ENCODE data around the gene PEPD.

The PEPD gene

DNA sequence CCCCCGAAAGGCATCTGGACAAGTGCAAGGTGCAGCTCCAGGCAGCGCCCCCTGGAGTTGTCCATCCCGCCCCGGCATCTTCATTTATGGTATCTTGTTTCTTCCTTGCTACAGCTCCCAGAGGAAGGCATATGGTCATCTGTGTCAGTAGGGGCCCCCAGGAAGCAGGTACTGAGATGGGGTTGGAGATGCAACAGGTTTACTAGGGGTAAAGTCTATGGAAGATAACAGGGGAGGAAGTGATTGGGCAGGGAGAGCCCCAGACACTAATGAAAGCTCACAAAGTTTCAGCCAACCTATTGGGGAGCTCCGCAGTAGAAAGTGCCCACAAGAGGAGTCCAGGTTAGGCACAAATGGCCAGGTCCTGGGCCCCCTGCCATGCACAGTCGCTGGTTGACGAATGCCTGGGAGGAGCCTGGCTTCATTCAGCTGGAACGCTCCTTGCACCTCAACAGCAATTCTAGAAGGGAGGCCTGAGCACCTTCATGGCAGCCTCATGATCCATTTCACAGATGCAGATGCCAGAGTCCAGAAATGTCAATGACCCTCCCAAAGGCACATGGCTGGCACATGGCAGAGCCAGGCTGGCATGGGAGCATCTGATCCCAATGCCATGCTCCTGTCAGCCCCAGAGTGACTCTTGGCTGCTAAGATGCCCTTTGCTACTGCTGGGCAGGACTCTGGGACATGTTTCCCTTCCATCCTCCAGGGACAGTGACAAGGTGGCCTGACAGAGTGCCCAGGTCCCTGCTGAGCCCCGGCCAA lies 23.8 kb upstream of the PEPD start:
- DNase-seq = no peak

DNA sequence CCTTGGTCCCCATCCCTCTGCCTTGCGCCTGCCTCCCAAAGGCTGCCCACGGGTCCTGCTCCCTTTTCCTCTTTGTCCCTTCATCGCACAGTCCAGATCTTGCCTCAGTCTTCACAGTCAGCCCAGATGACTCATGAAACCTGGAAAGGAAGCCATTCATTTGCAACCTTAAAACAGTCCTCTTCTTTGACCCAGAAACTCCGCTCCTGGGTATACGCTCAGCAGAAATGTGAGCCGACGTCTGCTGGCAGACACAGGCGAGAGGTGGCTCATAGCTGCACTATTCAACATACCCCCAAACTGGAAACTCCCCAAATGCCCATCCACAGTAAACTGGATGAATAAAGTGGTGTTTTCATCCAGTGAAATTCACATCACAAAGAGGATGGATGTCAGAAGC lies 13.6 kb upstream of the PEPD start:
- DNase-seq = no peak

DNA sequence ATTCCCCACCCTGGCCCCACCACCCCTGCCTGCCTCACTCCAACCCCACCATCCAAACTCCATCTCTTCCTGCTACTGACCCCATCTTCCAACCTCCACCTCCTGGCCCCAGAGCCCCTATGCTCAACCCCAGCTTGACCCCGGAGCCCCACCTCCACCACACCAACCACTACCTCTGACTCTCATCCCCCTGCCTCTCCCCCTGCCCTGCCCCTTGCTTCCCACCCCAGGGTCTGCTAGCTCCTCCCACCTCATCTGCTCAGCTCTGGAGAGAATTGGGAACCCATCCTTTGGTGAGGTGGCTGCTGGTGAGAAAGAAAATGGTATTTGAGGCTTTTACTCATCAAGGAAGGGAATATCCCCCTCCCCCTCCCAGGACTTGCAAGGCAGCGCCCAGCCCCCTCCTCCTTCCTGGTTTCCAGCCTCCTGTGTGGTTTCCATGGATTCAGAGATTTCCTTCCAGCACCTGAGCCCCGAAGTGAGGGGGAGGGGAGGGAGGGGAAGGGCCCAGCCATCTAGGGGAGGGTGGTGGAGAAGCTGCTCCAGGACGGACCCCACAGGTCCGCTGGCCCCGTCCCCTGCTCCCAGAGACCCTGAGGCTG lies 11.4 kb upstream of the PEPD start:
- no peak for DNase-seq

DNA sequence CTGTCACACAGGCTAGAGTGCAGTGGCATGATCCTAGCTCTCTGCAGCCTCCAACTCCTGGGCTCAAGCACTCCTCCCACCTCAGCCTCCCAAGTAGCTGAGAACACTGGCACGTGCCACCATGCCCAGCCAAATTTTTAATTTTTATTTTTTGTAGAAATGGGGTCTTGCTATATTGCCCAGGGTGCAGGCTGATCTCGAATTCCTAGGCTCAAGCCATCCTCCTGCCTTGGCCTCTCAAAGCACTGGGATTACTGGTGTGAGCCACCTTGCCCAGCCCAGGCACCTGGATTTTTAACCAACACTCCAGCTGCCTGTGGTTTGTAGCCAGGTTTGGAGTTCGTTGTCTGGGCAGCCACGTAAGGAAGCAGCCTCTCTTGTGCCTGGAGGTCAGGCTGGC lies 9.3 kb upstream of the PEPD start:
- DNase-seq = no peak

- no peak for DNase-seq
These were observed 8.7 kb upstream of the PEPD start for GRCh38 chr19:33530296-33530695.

GRCh38 chr19:33529094-33529676 lies 7.6 kb upstream of the PEPD start:
- DNase-seq = no peak

- no peak for DNase-seq
These were observed 6.8 kb upstream of the PEPD start for GRCh38 chr19:33528404-33528803.

DNA sequence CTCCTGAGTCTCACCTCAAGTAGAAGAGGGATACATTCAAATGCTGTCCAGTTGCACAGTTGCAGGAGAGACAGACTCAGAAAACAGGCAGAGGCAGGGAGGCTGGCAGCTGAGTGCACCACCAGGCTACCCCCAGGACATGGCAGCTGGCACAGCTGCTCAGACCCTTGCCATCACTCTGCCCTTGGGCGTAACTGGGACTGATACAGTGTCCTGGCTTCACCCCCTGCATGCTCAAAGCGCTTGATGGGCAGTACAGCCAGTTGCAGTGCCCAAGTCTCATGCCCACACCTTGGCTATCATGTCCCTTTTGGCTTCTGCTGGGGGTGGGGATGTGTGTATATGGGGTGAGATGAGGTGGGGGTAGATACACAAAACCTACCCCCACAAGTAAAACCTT lies 5.5 kb upstream of the PEPD start:
- no peak for DNase-seq

DNA sequence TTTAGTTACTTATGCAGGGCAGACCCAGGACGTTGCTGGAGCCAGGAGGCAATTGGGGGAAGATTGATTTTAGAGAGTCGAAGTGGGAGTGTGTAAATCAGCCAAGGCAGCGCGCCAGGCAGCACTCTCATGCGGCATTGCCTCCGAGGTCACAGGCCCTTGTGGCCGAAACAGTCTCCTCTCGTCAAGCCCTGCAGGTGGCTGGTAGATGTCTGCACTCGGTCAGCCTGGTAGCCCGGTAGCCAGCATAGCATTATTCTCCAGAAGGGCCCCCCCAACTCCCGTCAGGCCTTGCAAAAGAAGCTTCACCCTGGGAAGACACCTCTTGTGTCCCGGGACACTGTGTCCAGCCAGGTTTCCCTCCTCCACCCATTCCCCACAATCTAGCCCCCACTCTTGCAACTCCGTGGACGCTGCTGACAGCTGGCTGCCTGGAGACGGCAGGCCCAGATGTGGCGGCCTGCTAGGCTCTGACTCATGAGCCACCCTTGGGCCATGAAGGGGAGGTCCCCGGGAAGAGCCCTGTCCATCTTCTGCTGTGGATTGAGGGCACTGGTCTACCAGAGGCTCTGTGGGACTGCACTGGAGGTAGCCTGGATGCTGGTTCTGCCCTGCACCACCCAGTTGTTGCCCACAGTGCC lies 2.6 kb upstream of the PEPD start:
- no peak for DNase-seq

- no peak for DNase-seq
These were observed 1.6 kb upstream of the PEPD start for GRCh38 chr19:33523167-33523566.

- DNase-seq = no peak
These were observed 726 bp upstream of the PEPD start for GRCh38 chr19:33522371-33522662.

DNA sequence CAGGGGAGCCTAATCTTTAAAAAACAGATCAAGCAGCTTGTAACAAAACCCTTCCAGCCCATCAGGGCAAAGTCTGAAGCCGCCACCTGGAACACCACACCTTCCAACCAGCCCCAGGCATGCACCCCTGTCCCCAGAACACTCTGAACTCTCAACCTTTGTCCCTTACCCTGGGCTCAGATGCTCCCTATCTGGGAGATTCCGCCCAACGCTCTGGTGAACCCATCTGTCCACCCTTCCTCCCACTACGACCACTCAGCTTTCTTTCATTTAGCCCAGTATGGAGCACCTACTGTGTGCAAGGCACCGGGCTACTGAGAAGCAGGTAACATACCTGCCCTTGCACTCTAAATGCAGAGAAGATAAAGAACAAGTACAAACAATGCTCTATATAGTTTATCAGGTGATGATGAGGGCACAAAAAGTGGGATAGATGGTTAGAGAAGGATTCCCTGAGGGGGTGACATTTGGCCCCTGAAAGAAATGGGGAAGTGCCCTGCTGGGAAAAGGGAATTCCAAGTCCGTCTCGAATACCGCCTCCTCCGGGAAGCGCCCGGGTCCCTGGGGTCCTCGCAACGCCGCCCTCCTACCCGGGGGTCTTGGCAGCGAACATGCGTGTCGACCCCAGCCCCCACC lies 629 bp downstream of the PEPD start:
- no peak for DNase-seq

GRCh38 chr19:33520048-33520643 lies 1.4 kb downstream of the PEPD start:
- DNase-seq = no peak

DNA sequence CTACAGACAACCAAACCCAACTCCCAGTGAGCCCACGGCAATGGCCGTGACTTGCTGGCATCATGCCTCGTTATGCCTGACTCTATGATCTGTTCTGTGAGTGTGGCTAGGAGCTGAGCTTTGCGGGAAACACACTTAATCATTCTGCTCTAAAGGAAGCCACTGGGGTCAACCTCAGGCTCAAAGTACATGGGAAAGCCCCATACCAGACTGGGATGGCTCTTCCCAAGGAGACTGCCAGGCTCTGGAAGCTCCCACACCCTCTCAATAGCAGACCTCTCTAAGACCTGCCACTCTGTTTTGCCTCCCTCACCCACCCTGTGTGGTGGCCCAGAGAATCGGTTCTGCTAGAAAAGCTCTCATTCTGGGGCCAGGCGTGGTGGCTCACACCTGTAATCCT lies 2.2 kb downstream of the PEPD start:
- no peak for DNase-seq

- DNase-seq = no peak
These were observed 3.0 kb downstream of the PEPD start for GRCh38 chr19:33518541-33518940.

DNA sequence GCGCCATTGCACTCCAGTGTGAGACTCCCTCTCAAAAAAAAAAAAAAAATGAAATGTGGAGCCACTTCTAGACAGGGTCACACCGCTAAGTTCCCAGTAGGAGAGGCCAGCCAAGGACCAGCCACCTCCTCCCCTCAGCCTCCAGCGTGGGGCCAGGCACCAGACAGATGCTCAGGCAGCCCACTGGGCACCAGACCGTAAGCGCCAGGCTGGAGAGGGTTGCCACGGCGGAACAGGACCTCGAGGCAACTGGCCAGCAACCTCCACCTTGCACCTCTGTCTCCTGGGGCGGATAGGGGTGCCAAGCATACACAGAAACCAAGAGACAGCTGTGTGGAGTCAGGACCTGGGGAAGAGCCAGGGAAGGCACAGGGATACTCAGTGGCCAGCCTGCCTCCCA lies 3.7 kb downstream of the PEPD start:
- DNase-seq = no peak

DNA sequence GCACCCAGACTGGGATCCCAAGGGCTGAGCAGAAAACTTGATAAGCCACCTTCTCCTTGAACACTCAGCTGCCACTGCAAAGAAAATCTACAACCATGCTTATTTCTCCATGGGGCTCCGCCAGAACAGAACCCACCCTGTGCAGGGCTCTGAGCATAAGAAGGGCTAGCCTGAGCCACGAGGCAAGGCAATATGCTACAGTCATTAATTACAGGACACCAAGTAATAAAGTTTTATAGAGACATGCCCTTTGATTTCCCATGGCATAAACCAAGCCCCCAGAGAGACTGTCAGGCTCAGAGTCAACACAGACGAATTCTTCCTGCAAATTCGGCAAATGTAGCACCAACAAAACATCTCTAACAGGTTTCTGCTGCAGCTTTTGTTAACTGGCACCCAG lies 5.7 kb downstream of the PEPD start:
- no peak for DNase-seq

- DNase-seq = no peak
These were observed 6.6 kb downstream of the PEPD start for GRCh38 chr19:33514885-33515551.

DNA sequence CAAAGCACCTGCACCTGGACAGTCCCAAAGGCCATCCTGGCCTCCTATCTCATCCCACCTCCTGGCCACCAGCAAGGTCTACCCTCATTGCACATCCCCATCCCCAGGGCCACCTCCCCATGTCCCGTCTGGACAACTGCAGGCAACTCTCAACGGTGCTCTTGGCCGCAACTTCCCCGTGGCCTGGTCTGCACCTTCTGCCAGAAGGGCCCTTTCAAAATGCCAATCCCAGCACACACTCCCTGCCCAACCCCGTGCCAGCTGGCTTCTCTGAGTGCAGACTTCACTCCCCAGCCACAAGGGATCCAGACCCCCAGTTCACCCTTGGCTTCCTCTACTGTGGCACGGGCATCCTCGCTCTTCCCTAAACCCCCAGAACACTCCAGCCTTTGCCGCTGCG lies 8.2 kb downstream of the PEPD start:
- DNase-seq = no peak

GRCh38 chr19:33512580-33513137 lies 8.9 kb downstream of the PEPD start:
- DNase-seq = no peak

- no peak for DNase-seq
These were observed 9.6 kb downstream of the PEPD start for GRCh38 chr19:33512021-33512420.

DNA sequence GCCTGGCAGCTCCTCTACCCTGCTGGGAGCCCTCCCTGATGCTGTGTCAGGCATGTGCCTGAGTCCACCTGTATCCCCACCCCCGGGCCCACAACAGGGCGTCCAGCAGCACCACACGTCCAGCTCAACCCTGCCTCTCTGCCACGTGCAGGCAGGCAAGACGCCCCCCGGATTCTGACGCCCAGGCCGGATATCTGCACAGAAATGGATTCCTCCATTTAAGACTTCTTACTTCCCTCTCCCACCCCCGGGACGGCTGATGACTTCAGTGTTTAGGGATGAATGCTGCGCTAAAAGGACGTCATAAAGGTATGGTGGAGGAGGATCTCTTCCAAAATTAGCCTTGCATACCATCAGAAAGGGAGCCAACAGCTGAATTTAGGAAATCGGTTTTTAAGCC lies 10.2 kb downstream of the PEPD start:
- DNase-seq = no peak
